A549 (cell line): ENCODE data around the gene RHO. TPM values are rescaled to one million over a fixed set of nuclear protein-coding genes. Genes with fewer than 3 reads are reported as not detected.
A peak's percentile ranks its signal among the peaks of the same experiment; 100 is the strongest.
"Not testable (repeated sequence)": the region's sequence is repeated elsewhere in the genome, so short reads cannot be mapped to it uniquely, and the experiment has no call there.

Experiments used
- ATAC-seq, 2 experiments: fragments of 200-7000 bp in 1 of 2; fragments of >200 bp in 1 of 2; cut with Nextera tagmentation in 1 of 2; cut with Tn5 transposase in 1 of 2; 3 replicates each; pipeline versions ENCODE4 v1.8.0 to v1.9.1; 2018 to 2020; ENCODE audit warnings: mild to moderate bottlenecking in 1 of 2, moderate library complexity in 1 of 2
- CTCF ChIA-PET: fragments of 300-600 bp; sonication (Branson Sonifier 250); formaldehyde crosslinking; extraction: SDS; loops from one replicate; lab custom pipeline; 2021; ENCODE audit warnings: antibody characterized with exemption, inconsistent platforms; lab: Yijun Ruan, JAX
- POLR2A ChIA-PET: fragments of 350-600 bp; formaldehyde crosslinking; extraction: SDS; loops from one replicate; lab custom pipeline; 2021; ENCODE audit warnings: antibody characterized with exemption, inconsistent platforms; lab: Yijun Ruan, JAX
- DNase-seq, 2 experiments: peaks; one replicate each; pipeline versions ENCODE4 v3.0.0 to v3.0.0-alpha.2; 2011 to 2016; ENCODE audit warnings: low read depth in 1 of 2, low spot score in 1 of 2
- FAIRE-seq: peaks from 2 replicates; lab custom pipeline; 2011; peaks lifted over from hg19 to GRCh38; lab: Jason Lieb, UNC
- H3K27ac ChIP-seq, 2 experiments: fragments of >200 bp; sonication (Bioruptor Twin); formaldehyde crosslinking; 3 replicates each; pipeline ENCODE4 v1.5.1; 2016 to 2017
- H3K4me1 ChIP-seq: fragments of >200 bp; sonication (Bioruptor Twin); formaldehyde crosslinking; 3 replicates; pipeline ENCODE4 v1.6.1; 2016
- H3K4me2 ChIP-seq: fragments of >200 bp; sonication (Bioruptor Twin); formaldehyde crosslinking; 3 replicates; pipeline ENCODE4 v1.6.1; 2016
- H3K4me3 ChIP-seq: fragments of >200 bp; sonication (Bioruptor Twin); formaldehyde crosslinking; 3 replicates; pipeline ENCODE4 v1.5.1; 2016
- H3K9me3 ChIP-seq: fragments of >200 bp; sonication (Bioruptor Twin); formaldehyde crosslinking; 3 replicates; pipeline ENCODE4 v1.6.1; 2016
- CBX8 ChIP-seq: fragments of 200-600 bp; sonication (generic); IDR thresholded peaks from 2 replicates; pipeline ENCODE4 v1.6.1; 2016
- CHD4 ChIP-seq: fragments of 200-600 bp; sonication (generic); IDR thresholded peaks from 2 replicates; pipeline ENCODE4 v1.6.1; 2016; ENCODE audit warnings: antibody characterized with exemption, mild to moderate bottlenecking, borderline replicate concordance
- ELK1 ChIP-seq: fragments of 150-350 bp; IDR thresholded peaks from 2 replicates; pipeline ENCODE4 v1.6.1; 2014; ENCODE audit warnings: low read depth, mild to moderate bottlenecking, low read length
- ESRRA ChIP-seq: fragments of 150-350 bp; IDR thresholded peaks from 2 replicates; pipeline ENCODE4 v1.6.1; 2014; ENCODE audit warnings: mild to moderate bottlenecking, low read length, borderline replicate concordance
- FOSL2 ChIP-seq, 2 experiments: fragments of 450-650 bp in 1 of 2; fragments of >200 bp in 1 of 2; sonication (Bioruptor Twin) in 1 of 2; formaldehyde crosslinking; IDR thresholded peaks; 2 replicates each; pipeline versions ENCODE4 v1.5.0 to v1.6.1; 2016 to 2020; ENCODE audit warnings: mild to moderate bottlenecking in 1 of 2, moderate library complexity in 1 of 2
- FOXS1 ChIP-seq: fragments of 250-450 bp; sonication (Bioruptor Pico); IDR thresholded peaks from 2 replicates; pipeline ENCODE4 v1.5.0; 2020; ENCODE audit warnings: mild to moderate bottlenecking, moderate library complexity
- GATA3 ChIP-seq: IDR thresholded peaks from 2 replicates; pipeline ENCODE4 v1.6.1; 2012; ENCODE audit warnings: borderline replicate concordance
- HEYL ChIP-seq: fragments of 250-450 bp; sonication (Bioruptor Pico); IDR thresholded peaks from 2 replicates; pipeline ENCODE4 v1.8.0; 2021; ENCODE audit warnings: mild to moderate bottlenecking, moderate library complexity
- HOXB13 ChIP-seq: fragments of 250-450 bp; sonication (Bioruptor Pico); IDR thresholded peaks from 2 replicates; pipeline ENCODE4 v1.5.0; 2020; ENCODE audit warnings: low read depth, mild to moderate bottlenecking, moderate library complexity
- JUN ChIP-seq, 2 experiments: fragments of >200 bp; sonication (Bioruptor Twin); formaldehyde crosslinking; IDR thresholded peaks; 2 replicates in 1 of 2; 3 replicates in 1 of 2; pipeline ENCODE4 v1.6.1; 2016 to 2017
- JUNB ChIP-seq: fragments of >200 bp; sonication (Bioruptor Twin); formaldehyde crosslinking; IDR thresholded peaks from 2 replicates; pipeline ENCODE4 v1.6.1; 2016
- KDM5A ChIP-seq: fragments of 200-600 bp; sonication (generic); IDR thresholded peaks from 2 replicates; pipeline ENCODE4 v1.6.1; 2016; ENCODE audit warnings: antibody characterized with exemption, mild to moderate bottlenecking
- MAFK ChIP-seq: fragments of 450-650 bp; IDR thresholded peaks from 2 replicates; pipeline ENCODE4 v1.6.1; 2014; ENCODE audit not compliant: partially characterized antibody
- NFE2L2 ChIP-seq: fragments of 150-350 bp; conservative IDR thresholded peaks from 2 replicates; pipeline ENCODE4 v1.6.1; 2014; ENCODE audit warnings: low read length
- NPAS2 ChIP-seq: fragments of 250-450 bp; sonication (Bioruptor Pico); IDR thresholded peaks from 2 replicates; pipeline ENCODE4 v1.8.0; 2022; ENCODE audit warnings: mild to moderate bottlenecking, moderate library complexity, borderline replicate concordance
- PBX3 ChIP-seq: IDR thresholded peaks from 2 replicates; pipeline ENCODE4 v1.6.1; 2012
- RAD21 ChIP-seq, 2 experiments: fragments of >200 bp in 1 of 2; sonication (Bioruptor Twin) in 1 of 2; formaldehyde crosslinking in 1 of 2; IDR thresholded peaks in 1 of 2; conservative IDR thresholded peaks in 1 of 2; 2 replicates in 1 of 2; 3 replicates in 1 of 2; pipeline ENCODE4 v1.6.1; 2012 to 2018; ENCODE audit warnings: inconsistent platforms in 1 of 2
- REST ChIP-seq: fragments of 200-600 bp; sonication (generic); IDR thresholded peaks from 2 replicates; pipeline ENCODE4 v1.6.1; 2016; ENCODE audit warnings: antibody characterized with exemption, mild to moderate bottlenecking, moderate library complexity
- RNF2 ChIP-seq: fragments of 200-600 bp; sonication (generic); IDR thresholded peaks from 2 replicates; pipeline ENCODE4 v1.6.1; 2016; ENCODE audit warnings: low read depth, mild to moderate bottlenecking, antibody characterized with exemption, moderate library complexity, borderline replicate concordance
- USF2 ChIP-seq: fragments of 450-650 bp; IDR thresholded peaks from 2 replicates; pipeline ENCODE4 v1.6.1; 2014; ENCODE audit warnings: antibody characterized with exemption
- ZSCAN20 ChIP-seq: fragments of 250-450 bp; sonication (Bioruptor Pico); IDR thresholded peaks from 2 replicates; pipeline ENCODE4 v1.8.0; 2022; ENCODE audit warnings: mild to moderate bottlenecking, moderate library complexity
- WGBS: methylation state at CpG from one replicate; pipeline ENCODE4 v1.1.6; 2017; ENCODE audit errors: missing lambda C conversion rate; 5-methylcytosine and 5-hydroxymethylcytosine counted together
- polyA plus RNA-seq, 4 experiments: library from polyadenylated mRNA; depleted of rRNA in 3 of 4; stranded (reverse); fragments of >200 nt; fragmentation: RNase III in 1 of 4; extraction: RNeasy Plus Mini Kit Qiagen cat#74134 plus additional on column Dnase treatment in 1 of 4; gene quantifications; 2 replicates in 3 of 4; 3 replicates in 1 of 4; pipeline ENCODE4 v1.2.3, GENCODE V29; 2011 to 2017

Gene RHO
- polyA plus RNA-seq, 2 of the 4 experiments (the other 2 are of a cell fraction): 0.04 TPM; not detected in 1

- H3K4me3 ChIP-seq: no peak overlapping the region
- no peak overlapping the region for H3K27ac ChIP-seq
- ATAC-seq (no peak), FAIRE-seq (no peak), DNase-seq (no peak)
- no peak overlapping the region for H3K4me2 ChIP-seq
- H3K4me1 ChIP-seq: peaks cover 8% of the 10 kb centered on the region
- no peak for TF ChIP-seq ZSCAN20 (CRISPR knock-in tag)
- no peak for TF ChIP-seq NFE2L2
- no peak for TF ChIP-seq ESRRA
- TF ChIP-seq FOSL2 (IDR thresholded peaks at IDR 0.05): no peak
- TF ChIP-seq FOSL2 (CRISPR knock-in tag; IDR thresholded peaks at IDR 0.05): no peak
- no peak for TF ChIP-seq FOXS1 (CRISPR knock-in tag)
- TF ChIP-seq MAFK: no peak
- CTCF ChIA-PET: interaction anchor here (0.7 to 2.3 kb wide), 7 partner anchors 11 to 447 kb away, joined by 3 to 8 read pairs (median 3); partner anchors contain the start of gene IFT122
- H3K9me3 ChIP-seq: no peaks in the 10 kb centered on the region
- POLR2A ChIA-PET: no interaction called here
- WGBS: 93% methylated on average over 11 of the region's 13 CpGs
These were observed 41.1 kb upstream of the RHO start for GRCh38 chr3:129487183-129487867.

GRCh38 chr3:129487868-129488335, 40.5 kb upstream of the RHO start:
- DNase-seq, FAIRE-seq, H3K4me1 ChIP-seq, POLR2A ChIA-PET, H3K27ac ChIP-seq, ATAC-seq, H3K4me3 ChIP-seq, H3K4me2 ChIP-seq, H3K9me3 ChIP-seq, CTCF ChIA-PET: not testable (repeated sequence)
- WGBS: 89% methylated on average over 4 of the region's 4 CpGs

- H3K9me3 ChIP-seq, ATAC-seq, H3K4me3 ChIP-seq, POLR2A ChIA-PET, H3K4me2 ChIP-seq, H3K27ac ChIP-seq, DNase-seq, FAIRE-seq: not testable (repeated sequence)
- CTCF ChIA-PET: interaction anchor here (0.6 to 2.5 kb wide), 15 partner anchors 9 to 340 kb away, joined by 3 to 13 read pairs (median 6); no protein-coding TSS in a partner anchor
- peaks cover 13% of the 10 kb centered on the region for H3K4me1 ChIP-seq
- 90% methylated on average over 10 of the region's 10 CpGs for WGBS
These were observed 39.2 kb upstream of the RHO start for GRCh38 chr3:129489258-129489657.

- Histone ChIP-seq H3K4me1 (peaks cover 20% of the 10 kb centered on the region), H3K4me2 (peak overlapping the region; percentile 45; the same call in 2 of the 3 replicates), H3K4me3 (no peak overlapping the region), H3K9me3 (no peaks in the 10 kb centered on the region), H3K27ac (peak overlapping the region; percentile 89 to 92)
- CTCF ChIA-PET: interaction anchor here (0.5 to 2.5 kb wide), 42 partner anchors 10 to 478 kb away, joined by 3 to 16 read pairs (median 4); no protein-coding TSS in a partner anchor
- 21% methylated on average over 5 of the region's 5 CpGs for WGBS
- DNase-seq (peak; percentile 83 to 89), FAIRE-seq (no peak), ATAC-seq (peak; percentile 89 to 93)
- POLR2A ChIA-PET: interaction anchor here (0.9 to 1.1 kb wide), 3 partner anchors 136 to 174 kb away, joined by 3 to 8 read pairs (median 6); a partner anchor contains a TSS
- TF ChIP-seq ZSCAN20 (CRISPR knock-in tag): no peak
- TF ChIP-seq KDM5A: no peak
- TF ChIP-seq CHD4: no peak
- TF ChIP-seq PBX3: no peak
- TF ChIP-seq RAD21 (conservative IDR thresholded peaks at IDR 0.05 in 1 of 2, IDR thresholded peaks at IDR 0.05 in 1 of 2): peak; percentile 93 to 95
- no peak for TF ChIP-seq JUNB
- TF ChIP-seq ELK1: no peak
- no peak for TF ChIP-seq REST
- TF ChIP-seq HEYL (CRISPR knock-in tag): no peak
- no peak; a peak in 1 of 5 replicates for TF ChIP-seq JUN (IDR thresholded peaks at IDR 0.05)
- TF ChIP-seq MAFK: peak; percentile 89
- no peak for TF ChIP-seq NPAS2 (CRISPR knock-in tag)
- no peak for TF ChIP-seq GATA3
- TF ChIP-seq USF2: no peak
- no peak for TF ChIP-seq RNF2
- no peak for TF ChIP-seq CBX8
- no peak for TF ChIP-seq HOXB13 (CRISPR knock-in tag)
These were observed 38.2 kb upstream of the RHO start for GRCh38 chr3:129490273-129490675.
